SK-N-MC (cell line): ENCODE data around the gene PTPRJ.

Experiments
- EZH2 ChIP-seq: fragments of 200-600 bp; sonication (generic); IDR thresholded peaks from one replicate; pipeline ENCODE4 v1.6.1; 2017; ENCODE audit warnings: antibody characterized with exemption
- FOXP2 ChIP-seq: optimal IDR thresholded peaks from 2 replicates; pipeline ENCODE3; 2011; ENCODE audit warnings: mild to moderate bottlenecking, moderate library complexity; ENCODE audit not compliant: insufficient read depth; ENCODE audit errors: extremely low read length, control extremely low read depth
- POLR2AphosphoS5 ChIP-seq: IDR thresholded peaks from 2 replicates; pipeline ENCODE4 v1.6.1; 2012; ENCODE audit warnings: mild to moderate bottlenecking, low read depth, low read length, borderline replicate concordance

GRCh38 chr11:48182860-48183526, 202.6 kb downstream of the PTPRJ start:
- TF ChIP-seq FOXP2 (no peak), POLR2AphosphoS5 (no peak), EZH2 (no peak)
